GM12872 (cell line): ENCODE data around the gene ALK.

Source experiments
- CTCF ChIP-seq: IDR thresholded peaks from 3 replicates; pipeline ENCODE4 v1.5.1; 2011; ENCODE audit warnings: low read depth, mild to moderate bottlenecking, low read length, moderate library complexity; ENCODE audit not compliant: insufficient read depth

Gene ALK

GRCh38 chr2:29611261-29611660 is 310.1 kb downstream of the ALK start:
- no peak for TF ChIP-seq CTCF

- no peak for TF ChIP-seq CTCF
Measured at GRCh38 chr2:29610569-29610968, 310.8 kb downstream of the ALK start.

GRCh38 chr2:29607038-29607420 is 314.4 kb downstream of the ALK start:
- TF ChIP-seq CTCF, result no peak

- no peak for TF ChIP-seq CTCF
Measured at GRCh38 chr2:29606104-29607037, 315.0 kb downstream of the ALK start.

- no peak for TF ChIP-seq CTCF
Measured at GRCh38 chr2:29603341-29603740, 318.0 kb downstream of the ALK start.

- TF ChIP-seq CTCF, result no peak
Measured at GRCh38 chr2:29601872-29602271, 319.5 kb downstream of the ALK start.

GRCh38 chr2:29601321-29601720 is 320.1 kb downstream of the ALK start:
- no peak for TF ChIP-seq CTCF
